Measurements from ENCODE around the gene VAV2.
"Not testable (repeated sequence)": the region's sequence is repeated elsewhere in the genome, so short reads cannot be mapped to it uniquely, and the experiment has no call there.

VAV2 gene

GRCh38 chr9:133763272-133764183 is 228.6 kb downstream of the VAV2 start:
- DNase-seq, result no peak

GRCh38 chr9:133762488-133763271 is 229.4 kb downstream of the VAV2 start:
- DNase-seq, result no peak

- DNase-seq, result no peak
These were observed 230.4 kb downstream of the VAV2 start for GRCh38 chr9:133761641-133762248.

- no peak for DNase-seq
These were observed 231.3 kb downstream of the VAV2 start for GRCh38 chr9:133760713-133761290.

- no peak for DNase-seq
These were observed 232.2 kb downstream of the VAV2 start for GRCh38 chr9:133759946-133760345.

GRCh38 chr9:133759146-133759900 is 232.8 kb downstream of the VAV2 start:
- DNase-seq, result no peak

GRCh38 chr9:133758228-133758627 is 233.9 kb downstream of the VAV2 start:
- no peak for DNase-seq

- DNase-seq, result no peak
These were observed 237.4 kb downstream of the VAV2 start for GRCh38 chr9:133754688-133755227.

- DNase-seq, result no peak
These were observed 237.9 kb downstream of the VAV2 start for GRCh38 chr9:133754187-133754586.

GRCh38 chr9:133752739-133753446 is 239.2 kb downstream of the VAV2 start:
- DNase-seq, result no peak

GRCh38 chr9:133750982-133751649 is 241.0 kb downstream of the VAV2 start:
- DNase-seq, result no peak

GRCh38 chr9:133747309-133747708 is 244.8 kb downstream of the VAV2 start:
- no peak for DNase-seq

GRCh38 chr9:133744528-133744927 is 247.6 kb downstream of the VAV2 start:
- DNase-seq, result not testable (repeated sequence)

GRCh38 chr9:133742849-133743444 is 249.2 kb downstream of the VAV2 start:
- DNase-seq, result peak; percentile 72 to 87 (median 78)

- DNase-seq, result no peak
These were observed 249.9 kb downstream of the VAV2 start for GRCh38 chr9:133742251-133742650.

GRCh38 chr9:133741716-133742115 is 250.4 kb downstream of the VAV2 start:
- DNase-seq, result no peak

GRCh38 chr9:133740911-133741310 is 251.2 kb downstream of the VAV2 start:
- DNase-seq, result peak in 3 of 4 experiments; percentile 27 to 54 (median 36)

GRCh38 chr9:133739408-133740280 is 252.5 kb downstream of the VAV2 start:
- DNase-seq, result no peak

- no peak for DNase-seq
These were observed 253.4 kb downstream of the VAV2 start for GRCh38 chr9:133738640-133739225.

Measured in suppressor macrophage (primary cell).